ENCODE results near the gene DCXR. TPM values are rescaled to one million over a fixed set of nuclear protein-coding genes. Genes with fewer than 3 reads are reported as not detected.

DCXR gene
- total RNA-seq, 6 donors from 2014 or later, result 122 to 358 (median 211) TPM

DNA sequence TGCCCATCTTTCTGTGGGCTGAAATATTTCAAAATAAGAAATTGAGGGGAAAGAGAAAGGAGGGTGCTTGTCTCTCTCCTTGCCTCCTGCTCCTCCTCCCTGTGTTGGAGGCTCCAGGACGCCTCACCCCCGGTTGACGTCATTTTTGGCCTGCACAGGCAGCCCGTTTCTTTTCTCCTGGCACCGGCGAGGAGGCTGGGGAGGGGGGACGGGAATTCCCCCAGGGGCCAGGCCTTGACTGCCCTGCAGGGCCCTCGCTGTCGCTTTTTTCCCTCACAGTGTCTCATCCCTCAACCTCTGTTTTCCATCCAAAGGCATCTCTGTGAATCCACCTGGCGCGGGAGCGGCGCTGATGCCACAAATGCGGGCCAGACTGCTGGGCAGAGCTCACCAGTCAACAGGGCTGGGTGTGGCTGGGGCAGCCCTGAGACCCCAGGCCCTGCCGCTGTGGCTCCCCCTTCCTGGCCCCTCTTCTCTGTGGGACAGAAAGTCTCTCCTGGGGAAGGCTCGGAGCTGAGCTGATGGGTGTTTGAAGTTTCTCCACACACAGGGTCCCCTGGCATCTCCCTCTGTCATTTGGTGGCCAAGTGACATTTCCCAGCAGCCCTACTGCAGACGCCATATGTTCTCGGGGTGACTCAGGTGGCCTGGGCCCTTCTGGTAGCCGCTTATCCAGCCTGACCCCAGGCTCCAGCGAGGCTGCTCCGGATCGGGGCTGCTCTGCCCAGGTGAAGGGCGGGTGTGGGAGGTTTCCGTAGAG, 30.8 kb downstream of the DCXR start:
- TF ChIP-seq POLR2A (IDR thresholded peaks at IDR 0.05) (no peak), EP300 (IDR thresholded peaks at IDR 0.05) (no peak), POLR2AphosphoS5 (IDR thresholded peaks at IDR 0.05) (no peak)
- TF ChIP-seq, protein P1, sequence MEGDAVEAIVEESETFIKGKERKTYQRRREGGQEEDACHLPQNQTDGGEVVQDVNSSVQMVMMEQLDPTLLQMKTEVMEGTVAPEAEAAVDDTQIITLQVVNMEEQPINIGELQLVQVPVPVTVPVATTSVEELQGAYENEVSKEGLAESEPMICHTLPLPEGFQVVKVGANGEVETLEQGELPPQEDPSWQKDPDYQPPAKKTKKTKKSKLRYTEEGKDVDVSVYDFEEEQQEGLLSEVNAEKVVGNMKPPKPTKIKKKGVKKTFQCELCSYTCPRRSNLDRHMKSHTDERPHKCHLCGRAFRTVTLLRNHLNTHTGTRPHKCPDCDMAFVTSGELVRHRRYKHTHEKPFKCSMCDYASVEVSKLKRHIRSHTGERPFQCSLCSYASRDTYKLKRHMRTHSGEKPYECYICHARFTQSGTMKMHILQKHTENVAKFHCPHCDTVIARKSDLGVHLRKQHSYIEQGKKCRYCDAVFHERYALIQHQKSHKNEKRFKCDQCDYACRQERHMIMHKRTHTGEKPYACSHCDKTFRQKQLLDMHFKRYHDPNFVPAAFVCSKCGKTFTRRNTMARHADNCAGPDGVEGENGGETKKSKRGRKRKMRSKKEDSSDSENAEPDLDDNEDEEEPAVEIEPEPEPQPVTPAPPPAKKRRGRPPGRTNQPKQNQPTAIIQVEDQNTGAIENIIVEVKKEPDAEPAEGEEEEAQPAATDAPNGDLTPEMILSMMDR (IDR thresholded peaks at IDR 0.05), result no peak
- Histone ChIP-seq H3K27ac (no peak overlapping the region), H3K4me1 (peaks cover 0 to 5% (median under 1%) of the 10 kb centered on the region in 4 donors), H3K9me3 (no peaks in the 10 kb centered on the region), H3K36me3 (peaks cover 0 to 10% (median 2%) of the 10 kb centered on the region in 4 donors), H3K4me3 (no peak overlapping the region), H3K27me3 (no peaks in the 10 kb centered on the region)
- 80 to 82% methylated on average over 18 to 23 of the region's 24 CpGs for WGBS, 2 donors
- peak in 1 of 2 donors; percentile 75 for DNase-seq
- no peak for ATAC-seq (ENCODE audit: low FRiP score in 2 of 2)

GRCh38 chr17:82005701-82006348, 31.7 kb downstream of the DCXR start:
- Histone ChIP-seq H3K27me3 (no peaks in the 10 kb centered on the region), H3K36me3 (peaks cover 0 to 5% (median 0%) of the 10 kb centered on the region in 4 donors), H3K9me3 (no peaks in the 10 kb centered on the region), H3K4me1 (peaks cover 0 to 4% (median 0%) of the 10 kb centered on the region in 4 donors), H3K4me3 (no peak overlapping the region), H3K27ac (no peak overlapping the region)
- 85 to 92% methylated on average over 29 to 30 of the region's 30 CpGs for whole genome bisulfite sequencing, 2 donors
- TF ChIP-seq POLR2A (IDR thresholded peaks at IDR 0.05), result no peak
- TF ChIP-seq POLR2AphosphoS5 (IDR thresholded peaks at IDR 0.05), result no peak
- TF ChIP-seq, protein P1 (IDR thresholded peaks at IDR 0.05), result no peak
- TF ChIP-seq EP300 (IDR thresholded peaks at IDR 0.05), result no peak
- no peak for ATAC-seq (ENCODE audit: low FRiP score in 2 of 2)
- peak in 1 of 2 donors; percentile 71 for DNase-seq

DNA sequence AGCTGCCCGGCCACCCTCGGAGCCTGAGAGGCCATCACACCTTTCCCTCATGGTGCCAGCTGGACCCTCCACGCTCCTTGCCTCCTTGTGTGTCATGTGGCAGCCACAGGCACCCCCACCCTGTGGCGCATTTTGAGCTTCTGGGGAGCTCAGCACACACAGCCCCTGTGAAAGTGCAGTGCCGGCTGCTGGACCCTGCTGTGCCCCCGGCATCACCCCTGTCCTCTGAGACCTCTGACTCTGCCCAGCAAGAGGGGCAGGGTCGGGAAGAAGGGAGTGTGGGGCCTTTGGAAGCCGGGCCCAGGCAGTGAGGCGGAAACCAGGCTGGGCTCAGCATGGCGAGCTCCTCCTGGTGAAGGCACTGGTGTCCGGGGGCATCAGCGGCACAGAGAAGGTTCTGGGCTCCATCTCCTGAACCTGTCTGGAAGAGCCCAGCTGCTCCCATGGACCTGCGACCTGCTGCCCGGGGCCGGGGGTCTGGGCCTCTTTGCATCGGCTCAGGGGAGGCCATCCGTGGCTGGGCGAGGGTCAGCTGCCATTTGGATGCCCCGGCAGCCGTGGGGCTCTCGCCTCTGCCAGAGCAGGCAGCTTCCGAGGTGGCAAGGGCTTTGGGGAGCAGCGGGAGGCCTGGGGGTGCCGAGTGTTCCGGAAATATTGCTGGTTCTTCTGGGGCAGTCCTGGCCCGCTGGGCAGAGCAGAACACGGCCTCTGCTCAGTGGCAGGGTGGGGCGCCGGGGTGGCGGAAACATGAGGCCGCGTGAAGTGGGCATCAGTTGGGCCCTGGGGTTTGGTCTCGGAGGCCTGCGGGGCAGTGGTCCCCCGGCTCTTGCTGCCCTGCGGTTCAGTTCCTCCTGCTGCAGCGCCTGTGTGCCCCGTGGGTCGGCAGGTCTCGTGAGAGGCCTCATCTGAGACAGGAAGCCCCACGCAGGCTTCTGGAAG, 32.7 kb downstream of the DCXR start:
- no peaks in the 10 kb centered on the region for H3K27me3 ChIP-seq
- 93 to 94% methylated on average over 24 to 37 of the region's 41 CpGs for WGBS, 2 donors
- H3K9me3 ChIP-seq, result no peaks in the 10 kb centered on the region
- no peak overlapping the region for H3K4me3 ChIP-seq
- peaks cover 0 to 5% (median 0%) of the 10 kb centered on the region in 4 donors for H3K36me3 ChIP-seq
- TF ChIP-seq EP300 (IDR thresholded peaks at IDR 0.05) (no peak), POLR2AphosphoS5 (IDR thresholded peaks at IDR 0.05) (no peak), POLR2A (IDR thresholded peaks at IDR 0.05) (no peak)
- TF ChIP-seq, protein P1 (IDR thresholded peaks at IDR 0.05), result no peak
- DNase-seq (peak in 1 of 2 donors; percentile 74), ATAC-seq (ENCODE audit: low FRiP score in 2 of 2) (no peak)
- no peak overlapping the region for H3K27ac ChIP-seq
- H3K4me1 ChIP-seq, result peaks cover 0 to 10% (median 6%) of the 10 kb centered on the region in 4 donors

GRCh38 chr17:82003411-82004381, 33.8 kb downstream of the DCXR start:
- TF ChIP-seq, protein P1 (IDR thresholded peaks at IDR 0.05), result no peak
- TF ChIP-seq EP300 (IDR thresholded peaks at IDR 0.05) (no peak), POLR2AphosphoS5 (IDR thresholded peaks at IDR 0.05) (no peak), POLR2A (IDR thresholded peaks at IDR 0.05) (no peak)
- H3K4me3 ChIP-seq, result no peak overlapping the region

More at GRCh38 chr17:82003411-82004381, 33.8 kb downstream of the DCXR start:
- no peaks in the 10 kb centered on the region for H3K36me3 ChIP-seq
- ATAC-seq (ENCODE audit: low FRiP score in 2 of 2) (peak; percentile 1 to 83), DNase-seq (peak in 1 of 2 donors; percentile 88)
- H3K4me1 ChIP-seq, result peaks cover 0 to 16% (median 7%) of the 10 kb centered on the region in 4 donors
- WGBS, 2 donors, result 81 to 86% methylated on average over 28 to 33 of the region's 53 CpGs
- no peaks in the 10 kb centered on the region for H3K27me3 ChIP-seq
- no peaks in the 10 kb centered on the region for H3K9me3 ChIP-seq
- no peak overlapping the region for H3K27ac ChIP-seq

Measured in upper lobe of left lung (tissue), 6 donors.